ENCODE measurements around the gene PAH. TPM values are rescaled to one million over a fixed set of nuclear protein-coding genes. Genes with fewer than 3 reads are reported as not detected.

PAH gene
- total and polyA plus RNA-seq, 2 donors (not counting 3 experiments of a cell fraction or from before 2014, with no cell fraction given) = not detected

- DNase-seq (ENCODE audit: low read depth, low spot score) = no peak
Measured at GRCh38 chr12:102824218-102824835, 92.7 kb downstream of the PAH start.

GRCh38 chr12:102821149-102821548, 95.9 kb downstream of the PAH start:
- FAIRE-seq (no peak), DNase-seq (ENCODE audit: low read depth, low spot score) (no peak)
- Histone ChIP-seq H2AFZ (ENCODE audit: low read depth, low read length) (no peak overlapping the region), H4K20me1 (replicated peaks; ENCODE audit: control insufficient read depth, extremely low read depth, insufficient read depth, low read length) (no peaks in the 10 kb centered on the region), H3K9me3 (replicated peaks; ENCODE audit: control insufficient read depth, insufficient read depth, low read length) (no peaks in the 10 kb centered on the region), H3K36me3 (ENCODE audit: control insufficient read depth in 2 of 2, extremely low read depth in 1 of 2, insufficient read depth in 2 of 2, low read length in 2 of 2) (no peaks in the 10 kb centered on the region), H3K27me3 (ENCODE audit: control insufficient read depth in 2 of 2, insufficient read depth in 2 of 2, low read length in 2 of 2) (no peaks in the 10 kb centered on the region), H3K27ac (ENCODE audit: insufficient read depth, low read depth, low read length) (no peak overlapping the region), H3K79me2 (ENCODE audit: control insufficient read depth, insufficient read depth, low read length) (no peaks in the 10 kb centered on the region), H3K4me2 (ENCODE audit: insufficient read depth, low read length) (no peak overlapping the region), H3K4me3 (replicated peaks in 1 of 3; ENCODE audit: insufficient read depth in 1 of 3, low read depth in 1 of 3, low read length in 3 of 3) (no peak overlapping the region), H3K9me1 (replicated peaks; ENCODE audit: control insufficient read depth, extremely low read depth, insufficient read depth, low read length) (no peaks in the 10 kb centered on the region), H3K9ac (replicated peaks; ENCODE audit: extremely low read depth, insufficient read depth, low read length) (no peak overlapping the region), H3K4me1 (ENCODE audit: control insufficient read depth, extremely low read depth, insufficient read depth, low read length) (no peaks in the 10 kb centered on the region)
- no peak for TF ChIP-seq FOS (IDR thresholded peaks at IDR 0.05; ENCODE audit: borderline replicate concordance, insufficient read depth, low read length)
- TF ChIP-seq GATA2 (IDR thresholded peaks at IDR 0.05; ENCODE audit: insufficient read depth, insufficient read length, low read depth, low read length) = no peak
- TF ChIP-seq CTCF (IDR thresholded peaks at IDR 0.05; ENCODE audit: extremely low read depth in 1 of 2, insufficient read depth in 1 of 2, low read depth in 1 of 2, low read length in 2 of 2) = no peak
- no peak for TF ChIP-seq POLR2A (IDR thresholded peaks at IDR 0.05; ENCODE audit: low read depth, low read length)
- no peak for TF ChIP-seq MYC (IDR thresholded peaks at IDR 0.05; ENCODE audit: low read depth, low read length)
- no peak for TF ChIP-seq EZH2 (IDR thresholded peaks at IDR 0.05; ENCODE audit: borderline replicate concordance, low read depth, low read length, severe bottlenecking)
- TF ChIP-seq POLR2AphosphoS5 (IDR thresholded peaks at IDR 0.05; ENCODE audit: insufficient read depth, low read depth, low read length) = no peak
- TF ChIP-seq MAX (IDR thresholded peaks at IDR 0.05; ENCODE audit: insufficient read depth, insufficient read length) = no peak
- no peak for TF ChIP-seq JUN (IDR thresholded peaks at IDR 0.05; ENCODE audit: borderline replicate concordance, insufficient read depth, insufficient read length, low read depth)
- ChIA-PET CTCF (no interaction called here), POLR2A (no interaction called here)
- dilution Hi-C loops (cut with MboI; ENCODE audit: extremely low pct_ligation_motif_present, low sequenced_read_pairs) (no loop called here), intact Hi-C loops (cut with micrococcal nuclease) (no loop called here)
- no TSS peak for BruUV-seq (replicated peaks)

More at GRCh38 chr12:102824218-102824835, 92.7 kb downstream of the PAH start:
- no peaks in the 10 kb centered on the region for H4K20me1 ChIP-seq (replicated peaks; ENCODE audit: control insufficient read depth, extremely low read depth, insufficient read depth, low read length)
- POLR2A ChIA-PET = no interaction called here
- no TSS peak for BruUV-seq (replicated peaks)
- intact Hi-C loops (cut with micrococcal nuclease) (no loop called here), dilution Hi-C loops (cut with MboI; ENCODE audit: extremely low pct_ligation_motif_present, low sequenced_read_pairs) (no loop called here)
- no peaks in the 10 kb centered on the region for H3K4me1 ChIP-seq (ENCODE audit: control insufficient read depth, extremely low read depth, insufficient read depth, low read length)
- FAIRE-seq = no peak
- CTCF ChIA-PET = no interaction called here
- H3K36me3 ChIP-seq (ENCODE audit: control insufficient read depth in 2 of 2, extremely low read depth in 1 of 2, insufficient read depth in 2 of 2, low read length in 2 of 2) = no peaks in the 10 kb centered on the region
- TF ChIP-seq POLR2AphosphoS5 (IDR thresholded peaks at IDR 0.05; ENCODE audit: insufficient read depth, low read depth, low read length) (no peak), MYC (IDR thresholded peaks at IDR 0.05; ENCODE audit: low read depth, low read length) (no peak), EZH2 (IDR thresholded peaks at IDR 0.05; ENCODE audit: borderline replicate concordance, low read depth, low read length, severe bottlenecking) (no peak), FOS (IDR thresholded peaks at IDR 0.05; ENCODE audit: borderline replicate concordance, insufficient read depth, low read length) (no peak)
- H3K4me3 ChIP-seq (replicated peaks in 1 of 3; ENCODE audit: insufficient read depth in 1 of 3, low read depth in 1 of 3, low read length in 3 of 3) = no peak overlapping the region
- H2AFZ ChIP-seq (ENCODE audit: low read depth, low read length) = no peak overlapping the region
- H3K4me2 ChIP-seq (ENCODE audit: insufficient read depth, low read length) = no peak overlapping the region
- H3K9me1 ChIP-seq (replicated peaks; ENCODE audit: control insufficient read depth, extremely low read depth, insufficient read depth, low read length) = no peaks in the 10 kb centered on the region
- H3K27me3 ChIP-seq (ENCODE audit: control insufficient read depth in 2 of 2, insufficient read depth in 2 of 2, low read length in 2 of 2) = no peaks in the 10 kb centered on the region
- no peak overlapping the region for H3K9ac ChIP-seq (replicated peaks; ENCODE audit: extremely low read depth, insufficient read depth, low read length)
- no peak overlapping the region for H3K27ac ChIP-seq (ENCODE audit: insufficient read depth, low read depth, low read length)
- no peaks in the 10 kb centered on the region for H3K9me3 ChIP-seq (replicated peaks; ENCODE audit: control insufficient read depth, insufficient read depth, low read length)
- no peaks in the 10 kb centered on the region for H3K79me2 ChIP-seq (ENCODE audit: control insufficient read depth, insufficient read depth, low read length)

Measured in endothelial cell of umbilical vein (primary cell).